SU-DHL-6 (cell line): ENCODE results near the gene CHST12.

Experiments
- CTCF ChIP-seq: fragments of 200-600 bp; sonication (generic); IDR thresholded peaks from one replicate; pipeline ENCODE4 v1.5.1; 2017; ENCODE audit warnings: antibody characterized with exemption, mild to moderate bottlenecking, low read length, moderate library complexity; ENCODE audit not compliant: insufficient read depth, poor library complexity, severe bottlenecking
- EZH2phosphoT487 ChIP-seq: fragments of 200-600 bp; sonication (generic), shearing (Covaris generic); conservative IDR thresholded peaks from 2 replicates; pipeline ENCODE4 v1.6.1; 2018; ENCODE audit warnings: mild to moderate bottlenecking, antibody characterized with exemption, low read length, moderate library complexity, mixed read lengths

- no peak for TF ChIP-seq CTCF
- no peak for TF ChIP-seq EZH2phosphoT487
Observed at GRCh38 chr7:2393706-2394105, 9.7 kb upstream of the CHST12 start.
